ENCODE data around the gene RFX4.

DNA sequence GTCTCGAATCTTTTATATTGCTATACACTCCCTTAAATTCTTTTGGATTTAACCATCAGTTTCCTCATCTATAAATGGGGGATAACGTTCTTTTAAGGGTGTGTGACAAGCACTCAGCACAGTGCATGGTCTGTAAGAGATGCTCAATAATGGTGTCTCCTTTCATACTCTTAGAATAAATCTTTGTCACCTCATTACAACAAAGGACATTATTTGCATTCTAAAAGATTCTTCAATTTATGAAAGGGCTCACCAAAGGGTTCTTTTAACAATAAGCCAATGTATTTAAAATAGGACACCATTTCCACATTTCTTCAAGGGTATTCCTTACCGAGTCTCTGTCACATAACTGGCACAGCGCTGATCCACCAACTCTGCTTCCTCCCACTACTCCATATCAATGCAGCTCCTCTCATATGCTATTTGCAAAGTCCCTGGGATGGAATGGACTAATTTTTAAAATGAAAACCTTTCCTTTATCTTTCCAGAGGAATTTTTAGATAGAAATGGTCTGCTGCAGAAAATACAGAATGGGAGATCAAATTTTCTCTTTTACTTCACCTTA lies 162.5 kb downstream of the RFX4 start:
- TF ChIP-seq POLR2A (IDR thresholded peaks at IDR 0.05), result no peak
- TF ChIP-seq, protein P1, sequence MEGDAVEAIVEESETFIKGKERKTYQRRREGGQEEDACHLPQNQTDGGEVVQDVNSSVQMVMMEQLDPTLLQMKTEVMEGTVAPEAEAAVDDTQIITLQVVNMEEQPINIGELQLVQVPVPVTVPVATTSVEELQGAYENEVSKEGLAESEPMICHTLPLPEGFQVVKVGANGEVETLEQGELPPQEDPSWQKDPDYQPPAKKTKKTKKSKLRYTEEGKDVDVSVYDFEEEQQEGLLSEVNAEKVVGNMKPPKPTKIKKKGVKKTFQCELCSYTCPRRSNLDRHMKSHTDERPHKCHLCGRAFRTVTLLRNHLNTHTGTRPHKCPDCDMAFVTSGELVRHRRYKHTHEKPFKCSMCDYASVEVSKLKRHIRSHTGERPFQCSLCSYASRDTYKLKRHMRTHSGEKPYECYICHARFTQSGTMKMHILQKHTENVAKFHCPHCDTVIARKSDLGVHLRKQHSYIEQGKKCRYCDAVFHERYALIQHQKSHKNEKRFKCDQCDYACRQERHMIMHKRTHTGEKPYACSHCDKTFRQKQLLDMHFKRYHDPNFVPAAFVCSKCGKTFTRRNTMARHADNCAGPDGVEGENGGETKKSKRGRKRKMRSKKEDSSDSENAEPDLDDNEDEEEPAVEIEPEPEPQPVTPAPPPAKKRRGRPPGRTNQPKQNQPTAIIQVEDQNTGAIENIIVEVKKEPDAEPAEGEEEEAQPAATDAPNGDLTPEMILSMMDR (IDR thresholded peaks at IDR 0.05), result no peak

Data from lower leg skin (tissue), 3 donors.